ENCODE measurements around the gene GARNL3.

GARNL3 gene

GRCh38 chr9:127249877-127250276 is 14.7 kb upstream of the GARNL3 start:
- ATAC-seq (replicated peaks) (no peak), DNase-seq (no peak)
- Mint-ChIP-seq H3K4me3 (no peak overlapping the region), H3K36me3 (peaks cover 0 to 4% of the 10 kb centered on the region in 2 donors), H3K9me3 (no peaks in the 10 kb centered on the region), H3K27me3 (peaks cover 0 to 13% of the 10 kb centered on the region in 2 donors), H3K27ac (no peak overlapping the region), H3K4me1 (peaks cover 8 to 15% of the 10 kb centered on the region in 2 donors)

DNA sequence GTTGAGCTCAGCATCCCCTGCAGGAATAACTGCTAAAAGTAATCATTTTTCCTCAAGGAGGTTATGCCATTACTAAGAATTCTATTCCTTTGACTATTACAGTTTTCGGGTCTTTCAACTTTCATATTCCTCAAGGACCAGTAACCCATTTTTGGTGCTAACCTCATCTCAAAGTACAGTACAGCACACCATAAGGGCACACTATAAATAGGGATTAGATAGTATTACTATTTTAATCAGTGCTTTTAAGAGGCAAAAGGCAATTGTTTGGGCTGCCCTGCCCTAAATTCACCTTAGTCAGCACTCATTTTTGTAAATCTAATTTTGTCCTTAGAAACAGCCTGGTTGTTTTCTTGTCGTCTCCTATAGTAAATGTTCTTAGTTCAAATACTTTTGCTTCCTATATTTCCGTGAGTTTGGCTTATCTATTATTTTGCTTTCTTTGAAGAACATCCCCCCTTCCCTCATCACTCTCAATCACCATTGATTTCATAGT is 13.6 kb upstream of the GARNL3 start:
- no peak overlapping the region for H3K4me3 Mint-ChIP-seq
- no peak overlapping the region for H3K27ac Mint-ChIP-seq
- H3K27me3 Mint-ChIP-seq, result peaks cover 0 to 11% of the 10 kb centered on the region in 2 donors
- H3K4me1 Mint-ChIP-seq, result peaks cover 3 to 5% of the 10 kb centered on the region in 2 donors
- H3K36me3 Mint-ChIP-seq, result peaks cover 0 to 4% of the 10 kb centered on the region in 2 donors
- DNase-seq (no peak), ATAC-seq (replicated peaks) (no peak)
- H3K9me3 Mint-ChIP-seq, result no peaks in the 10 kb centered on the region

DNA sequence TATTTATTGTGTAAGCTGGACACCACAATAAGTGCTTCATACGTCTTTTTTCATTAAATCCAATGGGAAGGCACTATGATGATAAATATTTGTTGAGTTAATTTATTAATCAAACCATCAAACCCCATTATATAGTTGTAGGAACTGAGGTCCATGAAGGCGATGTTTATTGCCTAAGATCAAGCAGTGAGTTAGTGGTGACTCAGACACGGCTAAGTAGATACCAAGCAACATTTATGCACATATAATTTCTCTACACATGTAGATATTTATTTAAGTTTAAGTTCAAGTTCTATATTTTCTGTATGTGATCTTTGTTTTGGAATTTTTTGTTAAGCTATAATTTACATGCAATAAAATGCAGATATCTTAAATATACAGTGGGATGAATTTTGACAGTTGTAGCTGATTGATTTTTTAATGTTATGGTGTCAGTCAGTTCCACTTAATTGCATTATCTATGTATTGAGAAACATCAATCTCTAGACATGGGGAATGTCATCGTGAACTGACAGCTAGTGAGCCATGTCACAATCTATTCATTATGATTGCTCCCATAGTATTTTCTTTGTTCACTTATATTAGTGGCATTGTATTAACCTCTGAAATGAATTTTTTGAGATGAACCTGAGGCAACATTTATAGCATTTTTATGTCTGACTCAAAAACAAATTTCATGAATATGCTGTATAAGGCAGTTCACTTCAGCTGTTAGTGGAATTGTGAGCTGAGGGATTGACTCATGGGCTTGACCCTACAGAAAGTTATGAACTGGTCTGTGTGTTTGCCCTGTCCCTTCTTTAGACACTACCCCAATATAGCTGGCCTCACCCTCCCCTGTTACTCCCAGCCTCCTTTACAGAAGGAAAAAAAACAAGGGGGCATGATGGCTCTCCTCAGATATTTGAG is 11.9 kb upstream of the GARNL3 start:
- H3K4me3 Mint-ChIP-seq, result no peak overlapping the region
- H3K36me3 Mint-ChIP-seq, result peaks cover 0 to 4% of the 10 kb centered on the region in 2 donors
- ATAC-seq (replicated peaks) (no peak), DNase-seq (no peak)
- H3K27me3 Mint-ChIP-seq, result peaks cover 0 to 7% of the 10 kb centered on the region in 2 donors
- peaks cover 0 to 3% of the 10 kb centered on the region in 2 donors for H3K4me1 Mint-ChIP-seq
- H3K9me3 Mint-ChIP-seq, result no peaks in the 10 kb centered on the region
- H3K27ac Mint-ChIP-seq, result no peak overlapping the region

- Mint-ChIP-seq H3K27ac (no peak overlapping the region), H3K4me1 (peaks cover 0 to 3% of the 10 kb centered on the region in 2 donors), H3K9me3 (no peaks in the 10 kb centered on the region), H3K27me3 (peaks cover 0 to 7% of the 10 kb centered on the region in 2 donors), H3K4me3 (no peak overlapping the region), H3K36me3 (peaks cover 0 to 4% of the 10 kb centered on the region in 2 donors)
- ATAC-seq (replicated peaks) (no peak), DNase-seq (no peak)
Measured at GRCh38 chr9:127253446-127253845, 11.1 kb upstream of the GARNL3 start.

DNA sequence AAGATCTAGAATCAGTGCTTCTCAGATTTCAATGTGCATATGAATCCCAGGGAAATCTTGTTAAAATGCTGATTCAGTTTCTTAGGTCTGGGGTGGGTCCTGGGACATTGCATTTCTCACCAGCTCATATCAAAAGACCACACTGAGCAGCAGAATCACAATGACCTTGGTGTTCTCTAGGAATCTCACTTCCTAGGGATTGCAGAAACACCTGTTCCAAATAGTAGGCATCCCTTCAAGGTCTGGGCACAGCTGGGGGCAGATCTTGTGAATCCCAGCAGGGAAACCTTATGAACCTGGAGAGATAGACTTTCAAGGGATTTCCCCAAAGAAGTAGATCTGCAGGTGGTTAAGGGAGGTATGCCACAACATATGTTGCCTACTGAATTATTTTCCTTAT is 8.9 kb upstream of the GARNL3 start:
- no peak overlapping the region for H3K4me3 Mint-ChIP-seq
- ATAC-seq (replicated peaks) (no peak), DNase-seq (no peak)
- H3K36me3 Mint-ChIP-seq, result peaks cover 0 to 2% of the 10 kb centered on the region in 2 donors
- peaks cover 0 to 7% of the 10 kb centered on the region in 2 donors for H3K27me3 Mint-ChIP-seq
- H3K4me1 Mint-ChIP-seq, result peaks cover 0 to 3% of the 10 kb centered on the region in 2 donors
- H3K9me3 Mint-ChIP-seq, result no peaks in the 10 kb centered on the region
- no peak overlapping the region for H3K27ac Mint-ChIP-seq

DNA sequence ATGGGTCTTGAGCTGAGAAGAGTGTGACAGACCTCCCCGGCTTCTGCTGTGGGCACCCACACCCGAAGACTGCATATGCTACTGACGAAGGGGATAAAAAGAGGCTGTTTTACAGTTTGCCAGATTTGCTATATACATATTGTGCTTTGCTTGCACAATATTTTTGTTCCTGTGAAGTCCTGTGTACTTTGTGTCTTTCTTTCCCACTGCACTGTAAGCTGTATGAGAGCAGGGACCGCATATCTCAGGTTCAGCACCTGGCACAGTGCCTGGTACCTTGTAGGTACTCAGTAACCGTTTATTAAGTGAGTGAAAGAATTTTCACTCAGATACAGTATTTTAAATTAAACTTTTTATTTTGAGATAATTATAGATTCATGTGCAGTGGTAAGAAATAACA is 8.2 kb upstream of the GARNL3 start:
- DNase-seq, result no peak
- H3K9me3 Mint-ChIP-seq, result no peaks in the 10 kb centered on the region
- peaks cover 0 to 2% of the 10 kb centered on the region in 2 donors for H3K36me3 Mint-ChIP-seq
- peaks cover 0 to 7% of the 10 kb centered on the region in 2 donors for H3K27me3 Mint-ChIP-seq
- no peak overlapping the region for H3K27ac Mint-ChIP-seq
- ATAC-seq (replicated peaks), result no peak
- H3K4me1 Mint-ChIP-seq, result peaks cover 0 to 3% of the 10 kb centered on the region in 2 donors
- no peak overlapping the region for H3K4me3 Mint-ChIP-seq

- Mint-ChIP-seq H3K27me3 (peaks cover 0 to 6% of the 10 kb centered on the region in 2 donors), H3K9me3 (no peaks in the 10 kb centered on the region), H3K36me3 (peaks cover 0 to 3% of the 10 kb centered on the region in 2 donors), H3K4me3 (no peak overlapping the region), H3K4me1 (peaks cover 0 to 3% of the 10 kb centered on the region in 2 donors), H3K27ac (no peak overlapping the region)
- no peak for ATAC-seq (replicated peaks)
- DNase-seq, result no peak
Measured at GRCh38 chr9:127258606-127259471, 5.7 kb upstream of the GARNL3 start.

- no peak overlapping the region for H3K4me3 Mint-ChIP-seq
- peaks cover 0 to 6% of the 10 kb centered on the region in 2 donors for H3K27me3 Mint-ChIP-seq
- no peak for ATAC-seq (replicated peaks)
- no peak overlapping the region for H3K27ac Mint-ChIP-seq
- DNase-seq, result no peak
- H3K4me1 Mint-ChIP-seq, result no peaks in the 10 kb centered on the region
- peaks cover 0 to 1% of the 10 kb centered on the region in 2 donors for H3K36me3 Mint-ChIP-seq
- no peaks in the 10 kb centered on the region for H3K9me3 Mint-ChIP-seq
Measured at GRCh38 chr9:127262602-127263001, 2.0 kb upstream of the GARNL3 start.

DNA sequence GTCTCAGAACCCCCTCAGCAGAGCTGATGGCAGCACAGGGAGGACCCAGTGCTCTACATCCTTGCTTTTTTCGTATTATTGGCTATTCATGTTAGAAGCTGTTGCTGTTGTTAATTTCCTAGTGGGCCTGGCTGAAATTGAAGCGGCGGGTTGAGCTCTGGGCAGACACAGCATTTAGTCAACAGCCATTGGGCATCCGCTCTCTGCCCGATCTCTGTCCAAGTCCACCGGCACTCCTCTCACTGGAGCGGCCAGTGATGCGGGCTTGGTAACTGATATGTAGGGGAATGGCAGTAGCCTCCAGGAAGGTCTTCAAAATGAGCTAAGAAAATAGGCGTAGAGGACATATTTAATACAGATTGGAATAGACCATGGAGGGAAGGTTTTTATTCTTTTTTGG is 1.3 kb upstream of the GARNL3 start:
- ATAC-seq (replicated peaks), result no peak
- DNase-seq, result no peak
- no peak overlapping the region for H3K4me3 Mint-ChIP-seq
- H3K4me1 Mint-ChIP-seq, result no peaks in the 10 kb centered on the region
- H3K27ac Mint-ChIP-seq, result no peak overlapping the region
- peaks cover 0 to 1% of the 10 kb centered on the region in 2 donors for H3K36me3 Mint-ChIP-seq
- no peaks in the 10 kb centered on the region for H3K9me3 Mint-ChIP-seq
- H3K27me3 Mint-ChIP-seq, result peaks cover 0 to 6% of the 10 kb centered on the region in 2 donors

GRCh38 chr9:127263664-127264063 is 910 bp upstream of the GARNL3 start:
- Mint-ChIP-seq H3K27me3 (peaks cover 0 to 6% of the 10 kb centered on the region in 2 donors), H3K9me3 (no peaks in the 10 kb centered on the region), H3K4me1 (no peaks in the 10 kb centered on the region), H3K27ac (no peak overlapping the region), H3K36me3 (peaks cover 0 to 1% of the 10 kb centered on the region in 2 donors), H3K4me3 (no peak overlapping the region)
- ATAC-seq (replicated peaks) (no peak), DNase-seq (no peak)

GRCh38 chr9:127267793-127268525 is 3.4 kb downstream of the GARNL3 start:
- peaks cover 0 to 11% of the 10 kb centered on the region in 2 donors for H3K27me3 Mint-ChIP-seq
- no peaks in the 10 kb centered on the region for H3K36me3 Mint-ChIP-seq
- ATAC-seq (replicated peaks), result no peak
- no peak overlapping the region for H3K4me3 Mint-ChIP-seq
- peaks cover 0 to 4% of the 10 kb centered on the region in 2 donors for H3K4me1 Mint-ChIP-seq
- H3K27ac Mint-ChIP-seq, result no peak overlapping the region
- DNase-seq, result no peak
- H3K9me3 Mint-ChIP-seq, result no peaks in the 10 kb centered on the region

- H3K4me3 Mint-ChIP-seq, result no peak overlapping the region
- no peak overlapping the region for H3K27ac Mint-ChIP-seq
- H3K36me3 Mint-ChIP-seq, result peaks cover 0 to 3% of the 10 kb centered on the region in 2 donors
- H3K4me1 Mint-ChIP-seq, result peaks cover 0 to 4% of the 10 kb centered on the region in 2 donors
- DNase-seq (no peak), ATAC-seq (replicated peaks) (no peak)
- H3K9me3 Mint-ChIP-seq, result no peaks in the 10 kb centered on the region
- H3K27me3 Mint-ChIP-seq, result peaks cover 0 to 9% of the 10 kb centered on the region in 2 donors
Measured at GRCh38 chr9:127269449-127269848, 4.9 kb downstream of the GARNL3 start.

- no peak overlapping the region for H3K4me3 Mint-ChIP-seq
- H3K27me3 Mint-ChIP-seq, result peaks cover 0 to 11% of the 10 kb centered on the region in 2 donors
- peaks cover 22 to 25% of the 10 kb centered on the region in 2 donors for H3K4me1 Mint-ChIP-seq
- peaks cover 5 to 11% of the 10 kb centered on the region in 2 donors for H3K36me3 Mint-ChIP-seq
- H3K27ac Mint-ChIP-seq, result no peak overlapping the region
- no peak for ATAC-seq (replicated peaks)
- no peak for DNase-seq
- peaks cover 1 to 9% of the 10 kb centered on the region in 2 donors for H3K9me3 Mint-ChIP-seq
Measured at GRCh38 chr9:127273326-127273725, 8.8 kb downstream of the GARNL3 start.

Data from stimulated activated naive B cell treated with anti-CD40 and anti-IgM and Interleukin-4, amounts not matched to agents 10 μg/mL and 1 μg/mL and 100 μg/mL, for 72 hours (primary cell).